Immature natural killer cell (primary cell): ENCODE data around the gene BCR. TPM values are rescaled to one million over a fixed set of nuclear protein-coding genes. Genes with fewer than 3 reads are reported as not detected.
A peak's percentile ranks its signal among the peaks of the same experiment; 100 is the strongest.

Experiments used
- DNase-seq, 3 donors: peaks; one replicate each; pipeline ENCODE4 v3.0.0; 2022; ENCODE audit warnings: mixed read lengths in 1 of 3
- H3K27ac Mint-ChIP-seq, 6 donors: one replicate each; pipeline ENCODE4 v1.8.0; 2020; ENCODE audit warnings: mixed read lengths in 6 of 6, mild to moderate bottlenecking in 5 of 6, inconsistent platforms in 4 of 6, moderate library complexity in 3 of 6
- H3K27me3 Mint-ChIP-seq, 3 donors: one replicate each; pipeline ENCODE4 v1.8.0; 2020 to 2021; ENCODE audit warnings: low read depth in 3 of 3, mild to moderate bottlenecking in 3 of 3, mixed read lengths in 3 of 3, moderate library complexity in 3 of 3, inconsistent platforms in 1 of 3
- H3K36me3 Mint-ChIP-seq, 3 donors: one replicate each; pipeline ENCODE4 v1.8.0; 2020; ENCODE audit warnings: mixed read lengths in 3 of 3, inconsistent platforms in 2 of 3, mild to moderate bottlenecking in 2 of 3
- H3K4me1 Mint-ChIP-seq, 2 donors: one replicate each; pipeline ENCODE4 v1.8.0; 2020; ENCODE audit warnings: inconsistent platforms in 2 of 2, mild to moderate bottlenecking in 2 of 2, mixed read lengths in 2 of 2, moderate library complexity in 1 of 2
- H3K4me3 Mint-ChIP-seq, 5 donors: one replicate each; pipeline ENCODE4 v1.8.0; 2020; ENCODE audit warnings: mild to moderate bottlenecking in 5 of 5, mixed read lengths in 5 of 5, inconsistent platforms in 3 of 5, moderate library complexity in 3 of 5
- H3K9me3 Mint-ChIP-seq, 6 donors: one replicate each; pipeline ENCODE4 v1.8.0; 2020; ENCODE audit warnings: mild to moderate bottlenecking in 6 of 6, mixed read lengths in 6 of 6, inconsistent platforms in 4 of 6, moderate library complexity in 3 of 6
- polyA plus RNA-seq, 3 donors: library from polyadenylated mRNA; unstranded; fragments of 300-500 nt; fragmentation: Illumina TruSeq; gene quantifications; one replicate each; pipeline ENCODE4 v1.2.3, GENCODE V29; 2021

Gene BCR
- polyA plus RNA-seq, 3 donors from 2014 or later, result 4.1 to 12.5 (median 5.6) TPM

- Mint-ChIP-seq H3K27me3 (peaks cover 14 to 40% (median 19%) of the 10 kb centered on the region in 3 donors), H3K9me3 (no peaks in the 10 kb centered on the region), H3K4me3 (no peak overlapping the region), H3K4me1 (peaks cover 43 to 61% of the 10 kb centered on the region in 2 donors), H3K27ac (peak overlapping the region in 5 of 6 donors; percentile 55 to 86 (median 70)), H3K36me3 (peaks cover 6 to 32% (median 8%) of the 10 kb centered on the region in 3 donors)
- no peak for DNase-seq
Observed at GRCh38 chr22:23268139-23268712, 87.9 kb downstream of the BCR start.

GRCh38 chr22:23268877-23269276 lies 88.6 kb downstream of the BCR start:
- H3K27ac Mint-ChIP-seq, result peak overlapping the region; percentile 55 to 90 (median 79)
- peaks cover 36 to 55% of the 10 kb centered on the region in 2 donors for H3K4me1 Mint-ChIP-seq
- peaks cover 12 to 40% (median 15%) of the 10 kb centered on the region in 3 donors for H3K27me3 Mint-ChIP-seq
- peak; percentile 26 to 41 (median 29) for DNase-seq
- H3K4me3 Mint-ChIP-seq, result peak overlapping the region in 2 of 5 donors; percentile 51 to 59
- peaks cover 0 to under 1% (median 0%) of the 10 kb centered on the region in 6 donors for H3K9me3 Mint-ChIP-seq
- H3K36me3 Mint-ChIP-seq, result peaks cover 11 to 32% (median 12%) of the 10 kb centered on the region in 3 donors

- H3K9me3 Mint-ChIP-seq, result peaks cover 0 to 1% (median 0%) of the 10 kb centered on the region in 6 donors
- peaks cover 31 to 47% of the 10 kb centered on the region in 2 donors for H3K4me1 Mint-ChIP-seq
- peak overlapping the region; percentile 32 to 90 (median 74) for H3K27ac Mint-ChIP-seq
- H3K36me3 Mint-ChIP-seq, result peaks cover 11 to 32% (median 12%) of the 10 kb centered on the region in 3 donors
- H3K4me3 Mint-ChIP-seq, result peak overlapping the region in 1 of 5 donors; percentile 7
- no peak for DNase-seq
- peaks cover 8 to 33% (median 10%) of the 10 kb centered on the region in 3 donors for H3K27me3 Mint-ChIP-seq
Observed at GRCh38 chr22:23269441-23270211, 89.3 kb downstream of the BCR start.

GRCh38 chr22:23270212-23270733 lies 90.0 kb downstream of the BCR start:
- Mint-ChIP-seq H3K27ac (peak overlapping the region in 3 of 6 donors; percentile 11 to 73 (median 57)), H3K9me3 (peaks cover 0 to 1% (median 0%) of the 10 kb centered on the region in 6 donors), H3K27me3 (peaks cover 8 to 30% (median 10%) of the 10 kb centered on the region in 3 donors), H3K36me3 (peaks cover 11 to 32% (median 12%) of the 10 kb centered on the region in 3 donors), H3K4me3 (no peak overlapping the region), H3K4me1 (peaks cover 27 to 41% of the 10 kb centered on the region in 2 donors)
- DNase-seq, result no peak

GRCh38 chr22:23270798-23271596 lies 90.7 kb downstream of the BCR start:
- DNase-seq, result no peak
- H3K27ac Mint-ChIP-seq, result peak overlapping the region in 3 of 6 donors; percentile 4 to 73 (median 57)
- H3K9me3 Mint-ChIP-seq, result peaks cover 0 to 1% (median 0%) of the 10 kb centered on the region in 6 donors
- peaks cover 6 to 33% (median 12%) of the 10 kb centered on the region in 3 donors for H3K36me3 Mint-ChIP-seq
- H3K4me3 Mint-ChIP-seq, result no peak overlapping the region
- peaks cover 8 to 28% (median 10%) of the 10 kb centered on the region in 3 donors for H3K27me3 Mint-ChIP-seq
- peaks cover 20 to 34% of the 10 kb centered on the region in 2 donors for H3K4me1 Mint-ChIP-seq

- peaks cover 6 to 32% (median 12%) of the 10 kb centered on the region in 3 donors for H3K36me3 Mint-ChIP-seq
- DNase-seq, result no peak
- peaks cover 0 to 1% (median 0%) of the 10 kb centered on the region in 6 donors for H3K9me3 Mint-ChIP-seq
- H3K4me1 Mint-ChIP-seq, result peaks cover 20 to 30% of the 10 kb centered on the region in 2 donors
- peak overlapping the region in 1 of 6 donors; percentile 12 for H3K27ac Mint-ChIP-seq
- H3K4me3 Mint-ChIP-seq, result no peak overlapping the region
- peaks cover 8 to 31% (median 10%) of the 10 kb centered on the region in 3 donors for H3K27me3 Mint-ChIP-seq
Observed at GRCh38 chr22:23271597-23271908, 91.2 kb downstream of the BCR start.

GRCh38 chr22:23272371-23272770 lies 92.1 kb downstream of the BCR start:
- H3K27ac Mint-ChIP-seq, result peak overlapping the region in 1 of 6 donors; percentile 67

GRCh38 chr22:23272834-23273233 lies 92.5 kb downstream of the BCR start:
- no peak for DNase-seq
- peaks cover 17 to 20% of the 10 kb centered on the region in 2 donors for H3K4me1 Mint-ChIP-seq
- H3K9me3 Mint-ChIP-seq, result peaks cover 0 to 1% (median 0%) of the 10 kb centered on the region in 6 donors
- H3K27ac Mint-ChIP-seq, result peak overlapping the region in 3 of 6 donors; percentile 46 to 67 (median 57)
- H3K36me3 Mint-ChIP-seq, result peaks cover 6 to 32% (median 12%) of the 10 kb centered on the region in 3 donors
- no peak overlapping the region for H3K4me3 Mint-ChIP-seq
- peaks cover 8 to 29% (median 10%) of the 10 kb centered on the region in 3 donors for H3K27me3 Mint-ChIP-seq

More at GRCh38 chr22:23272371-23272770, 92.1 kb downstream of the BCR start:
- DNase-seq, result no peak
- H3K27me3 Mint-ChIP-seq, result peaks cover 8 to 31% (median 10%) of the 10 kb centered on the region in 3 donors
- peaks cover 0 to 1% (median 0%) of the 10 kb centered on the region in 6 donors for H3K9me3 Mint-ChIP-seq
- H3K36me3 Mint-ChIP-seq, result peaks cover 6 to 32% (median 12%) of the 10 kb centered on the region in 3 donors
- peaks cover 18 to 21% of the 10 kb centered on the region in 2 donors for H3K4me1 Mint-ChIP-seq
- H3K4me3 Mint-ChIP-seq, result no peak overlapping the region

- Mint-ChIP-seq H3K4me3 (no peak overlapping the region), H3K27ac (peak overlapping the region in 5 of 6 donors; percentile 8 to 56 (median 45)), H3K9me3 (peaks cover 0 to 1% (median 0%) of the 10 kb centered on the region in 6 donors), H3K27me3 (peaks cover 8 to 25% (median 12%) of the 10 kb centered on the region in 3 donors), H3K4me1 (peaks cover 20 to 23% of the 10 kb centered on the region in 2 donors), H3K36me3 (peaks cover 6 to 31% (median 12%) of the 10 kb centered on the region in 3 donors)
- no peak for DNase-seq
Observed at GRCh38 chr22:23273445-23274145, 93.3 kb downstream of the BCR start.

GRCh38 chr22:23274146-23274526 lies 93.8 kb downstream of the BCR start:
- Mint-ChIP-seq H3K4me1 (peaks cover 20 to 23% of the 10 kb centered on the region in 2 donors), H3K36me3 (peaks cover 6 to 28% (median 9%) of the 10 kb centered on the region in 3 donors), H3K27me3 (peaks cover 5 to 25% (median 10%) of the 10 kb centered on the region in 3 donors), H3K4me3 (no peak overlapping the region), H3K27ac (peak overlapping the region in 3 of 6 donors; percentile 45 to 56 (median 45)), H3K9me3 (peaks cover 0 to 1% (median 0%) of the 10 kb centered on the region in 6 donors)
- DNase-seq, result no peak

GRCh38 chr22:23274891-23275694 lies 94.8 kb downstream of the BCR start:
- H3K4me1 Mint-ChIP-seq, result peaks cover 22 to 28% of the 10 kb centered on the region in 2 donors
- peaks cover 0 to 1% (median 0%) of the 10 kb centered on the region in 6 donors for H3K9me3 Mint-ChIP-seq
- peaks cover 6 to 22% (median 9%) of the 10 kb centered on the region in 3 donors for H3K36me3 Mint-ChIP-seq
- H3K27me3 Mint-ChIP-seq, result peaks cover 5 to 23% (median 10%) of the 10 kb centered on the region in 3 donors
- DNase-seq, result no peak
- H3K4me3 Mint-ChIP-seq, result no peak overlapping the region
- H3K27ac Mint-ChIP-seq, result peak overlapping the region in 4 of 6 donors; percentile 40 to 84 (median 70)

- Mint-ChIP-seq H3K4me1 (peaks cover 28 to 34% of the 10 kb centered on the region in 2 donors), H3K27me3 (peaks cover 4 to 21% (median 10%) of the 10 kb centered on the region in 3 donors), H3K27ac (peak overlapping the region; percentile 55 to 98 (median 75)), H3K9me3 (peaks cover 0 to 1% (median 0%) of the 10 kb centered on the region in 6 donors), H3K4me3 (no peak overlapping the region), H3K36me3 (peaks cover 6 to 19% (median 9%) of the 10 kb centered on the region in 3 donors)
- DNase-seq, result no peak
Observed at GRCh38 chr22:23275751-23276150, 95.4 kb downstream of the BCR start.
